HG03045 (cell line): ENCODE measurements around the gene MEG3.

ENCODE experiments used
- ATAC-seq: cut with Tn5 transposase; IDR thresholded peaks from one replicate; pipeline ENCODE4 v1.9.1; 2021; ENCODE audit warnings: mild to moderate bottlenecking, moderate library complexity; ENCODE audit not compliant: unreplicated experiment

The MEG3 gene

DNA sequence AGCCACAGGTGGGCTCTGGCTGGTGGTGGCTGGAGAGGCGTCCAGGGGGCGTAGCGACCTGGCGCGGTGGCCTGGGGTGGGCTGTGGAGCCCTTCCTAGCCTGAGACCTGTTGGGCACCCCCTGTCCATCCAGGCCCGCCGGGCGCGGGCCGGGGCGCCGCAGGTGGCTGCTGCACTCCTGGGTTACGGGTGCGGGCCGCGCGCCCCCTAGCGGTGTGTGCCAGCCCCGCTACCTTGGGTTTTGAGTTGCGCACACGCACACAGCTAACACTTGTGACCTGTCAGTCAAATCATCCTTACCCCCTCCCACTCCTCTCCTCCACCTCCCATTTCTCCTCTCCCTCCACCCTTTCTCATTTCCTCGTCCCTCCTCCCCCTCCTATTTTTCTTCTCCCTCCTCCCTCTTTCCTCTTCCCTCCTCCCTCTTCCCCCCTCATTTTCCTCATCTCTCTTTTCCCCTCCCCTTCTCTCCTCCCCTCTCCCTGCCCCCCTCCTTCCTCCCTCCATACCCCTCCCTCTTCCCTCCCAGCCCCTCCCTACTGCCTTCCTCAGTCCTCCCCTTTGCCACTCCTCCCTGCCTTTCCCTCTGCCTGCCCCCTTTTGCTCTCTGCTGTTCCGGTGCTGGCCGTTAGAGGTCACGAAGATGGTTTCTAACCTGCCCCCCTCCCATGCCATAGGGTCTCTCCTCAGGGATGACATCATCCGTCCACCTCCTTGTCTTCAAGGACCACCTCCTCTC is 2.3 kb downstream of the MEG3 start:
- no peak for ATAC-seq

DNA sequence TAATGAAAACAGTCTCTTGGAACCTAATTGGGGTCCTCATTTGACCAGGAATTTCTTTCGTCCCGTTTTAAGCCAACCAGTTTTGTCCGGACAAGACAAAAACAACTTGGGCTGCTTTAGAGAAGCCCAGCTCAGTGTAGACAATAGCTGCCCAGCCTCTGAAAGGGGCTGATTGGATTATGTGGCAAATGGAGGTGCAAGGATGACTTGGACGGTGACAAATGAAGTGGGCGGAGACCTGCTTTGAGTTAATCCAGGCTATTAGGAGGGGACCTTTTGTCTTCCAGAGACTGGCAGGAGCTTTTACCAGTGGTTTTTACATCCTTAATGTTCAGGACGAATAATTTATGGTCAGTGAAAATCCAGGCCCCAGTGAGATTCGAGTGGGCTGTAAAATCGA is 4.8 kb downstream of the MEG3 start:
- no peak for ATAC-seq

DNA sequence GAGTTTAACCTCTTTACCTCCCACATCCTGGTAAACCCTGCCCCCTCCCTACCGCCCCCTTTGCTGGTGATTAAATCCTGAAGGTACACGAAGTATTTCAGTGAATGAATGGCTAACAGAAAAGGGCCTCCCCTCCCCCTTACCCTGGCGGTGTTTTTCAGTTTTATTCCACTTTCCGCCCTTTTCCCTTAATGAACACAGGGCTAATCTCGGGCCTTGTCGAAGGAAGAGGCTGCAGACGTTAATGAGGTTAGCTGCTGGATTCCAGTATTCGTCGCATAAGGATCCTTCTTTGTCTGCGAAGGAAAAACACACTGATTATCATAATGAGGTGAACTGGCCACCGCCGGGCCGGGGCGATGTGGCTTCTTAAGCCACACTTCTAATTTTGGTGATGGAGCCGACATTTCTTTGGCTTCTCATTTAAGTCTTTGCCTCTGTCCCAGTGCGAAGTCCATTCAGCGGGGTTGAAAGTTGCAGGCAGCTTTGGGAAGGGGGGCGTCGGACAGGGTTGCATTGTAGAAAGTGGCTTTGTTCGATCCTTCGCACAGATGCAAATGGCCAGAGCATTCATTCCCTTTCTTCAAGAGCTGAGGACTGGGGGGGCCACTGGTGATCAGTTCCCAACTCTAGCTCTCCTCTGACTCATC is 6.5 kb downstream of the MEG3 start:
- no peak for ATAC-seq

DNA sequence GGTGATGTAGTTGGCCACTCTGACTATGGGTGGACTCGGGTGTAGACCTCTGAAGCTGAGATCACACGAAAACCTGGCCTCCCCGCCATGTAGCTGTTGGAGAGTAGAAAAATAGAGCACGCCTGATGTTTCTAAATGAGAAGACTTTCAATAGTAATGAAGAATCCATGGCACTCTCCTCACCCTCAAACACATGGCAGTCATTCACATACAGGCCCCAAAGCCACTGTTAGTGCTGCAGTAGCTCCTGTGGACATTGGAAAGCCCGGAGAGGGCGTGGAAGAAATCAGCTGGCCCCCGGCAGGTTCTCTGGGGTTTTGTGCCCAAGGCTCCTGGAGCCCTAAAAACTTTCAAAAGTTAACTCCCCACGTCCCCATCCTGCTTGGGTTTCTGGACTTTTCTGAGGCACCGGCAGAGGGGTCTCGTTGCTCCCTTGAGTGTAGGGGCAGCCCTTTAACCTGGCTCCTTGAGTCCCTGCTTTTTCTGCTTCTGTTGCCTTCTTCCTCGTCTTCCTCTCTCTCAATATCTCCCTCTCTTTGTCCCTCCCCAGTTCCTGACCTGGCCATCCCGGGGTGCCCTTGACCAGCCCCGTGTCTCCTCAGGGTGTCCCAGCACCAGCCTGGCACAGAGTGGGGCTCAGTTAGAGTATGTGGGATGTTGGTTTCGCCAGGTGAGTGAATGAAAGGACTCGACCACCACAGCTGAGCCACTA is 8.3 kb downstream of the MEG3 start:
- ATAC-seq = no peak

DNA sequence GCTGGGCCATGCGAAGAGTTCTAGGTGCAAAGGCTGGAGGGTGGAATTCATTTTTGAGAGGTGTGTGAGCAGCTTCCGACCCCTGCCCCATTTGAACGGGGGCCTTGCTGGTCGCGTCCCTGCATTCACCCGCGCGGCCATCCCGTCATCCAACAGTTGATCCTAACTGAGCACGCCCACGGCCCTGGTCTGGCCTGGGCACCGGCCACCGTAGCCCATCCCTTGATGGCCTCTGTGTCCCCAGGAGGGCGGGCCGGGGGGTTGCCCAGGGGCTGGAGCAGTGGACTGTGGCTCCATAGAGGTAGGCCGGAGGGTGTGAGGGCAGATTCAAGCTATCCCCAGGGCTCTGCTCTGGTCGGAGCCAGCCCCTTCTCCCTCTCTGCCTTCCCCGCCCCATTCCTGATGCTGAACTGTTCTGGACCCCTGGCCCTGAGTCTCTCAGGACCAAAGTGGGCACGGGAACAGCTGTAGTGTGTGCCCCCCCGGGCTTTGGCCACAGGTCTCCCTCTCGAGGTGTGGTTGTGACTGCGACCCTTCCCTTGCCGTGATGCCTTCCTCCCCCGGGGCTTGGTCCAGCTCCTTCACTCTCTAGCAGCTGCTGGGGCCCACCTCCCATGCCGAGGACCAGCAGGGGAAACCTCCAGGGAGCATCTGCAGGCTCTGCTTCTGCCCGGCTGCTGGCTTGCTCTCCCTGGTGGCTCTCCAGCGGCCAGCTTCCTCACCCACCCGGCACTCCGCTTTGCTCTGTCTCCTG is 9.1 kb downstream of the MEG3 start:
- ATAC-seq = no peak

DNA sequence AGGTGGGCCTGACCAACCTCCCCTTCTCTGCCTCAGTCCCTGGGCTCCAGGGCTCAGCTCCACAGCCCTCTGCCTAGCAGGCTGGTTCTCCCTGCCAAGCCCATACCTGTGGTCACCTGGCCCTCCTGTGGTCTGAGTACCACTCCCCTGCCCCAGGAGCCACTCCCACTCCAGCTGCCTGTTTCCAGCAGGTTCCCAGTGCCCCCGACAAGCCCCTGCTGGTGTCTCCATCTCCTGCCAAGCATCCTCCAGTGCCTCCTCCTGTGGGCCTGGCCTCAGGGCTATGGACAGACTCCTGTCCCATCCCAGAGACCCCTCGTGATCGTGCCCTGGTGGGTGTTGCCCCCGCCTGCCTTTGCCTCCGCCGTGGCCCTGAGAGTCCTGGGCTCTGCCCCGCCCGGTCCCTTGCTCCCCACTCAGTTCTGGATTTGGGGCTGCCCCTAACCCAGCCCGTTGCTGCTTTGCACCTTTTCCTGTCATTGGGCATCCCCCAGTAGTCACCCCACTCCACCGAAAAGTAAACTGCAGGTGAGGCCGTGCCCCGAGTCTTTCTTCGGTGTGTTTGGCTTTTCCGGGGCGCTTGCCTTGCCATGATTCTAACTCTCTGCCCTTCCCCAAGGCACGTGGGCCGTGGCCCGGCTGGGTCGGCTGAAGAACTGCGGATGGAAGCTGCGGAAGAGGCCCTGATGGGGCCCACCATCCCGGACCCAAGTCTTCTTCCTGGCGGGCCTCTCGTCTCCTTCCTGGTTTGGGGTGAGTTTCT is 9.8 kb downstream of the MEG3 start:
- ATAC-seq = no peak

DNA sequence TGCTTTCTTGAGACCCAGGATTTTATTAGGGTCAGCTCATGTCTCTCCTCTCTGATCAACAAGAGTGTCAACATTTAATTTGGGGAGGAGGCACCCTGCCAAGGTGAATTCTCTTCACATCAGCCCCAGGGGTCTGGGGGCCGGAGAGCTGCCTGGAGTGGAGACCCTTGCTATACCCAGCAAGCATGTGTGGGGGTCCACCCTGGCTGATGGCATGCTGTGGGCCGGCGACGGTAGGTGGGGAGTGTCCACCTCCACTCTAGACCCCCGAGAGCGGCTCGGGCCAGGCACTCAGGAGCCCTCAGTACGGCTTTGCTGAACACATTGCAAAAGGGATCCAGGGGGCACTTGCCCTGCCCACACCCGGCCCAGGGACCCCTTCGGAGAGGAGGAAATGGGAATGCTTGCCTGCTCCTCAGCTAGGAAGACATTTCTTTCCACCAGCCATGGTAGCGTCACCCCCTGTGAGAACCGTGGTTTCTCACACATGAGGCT is 10.4 kb downstream of the MEG3 start:
- no peak for ATAC-seq

DNA sequence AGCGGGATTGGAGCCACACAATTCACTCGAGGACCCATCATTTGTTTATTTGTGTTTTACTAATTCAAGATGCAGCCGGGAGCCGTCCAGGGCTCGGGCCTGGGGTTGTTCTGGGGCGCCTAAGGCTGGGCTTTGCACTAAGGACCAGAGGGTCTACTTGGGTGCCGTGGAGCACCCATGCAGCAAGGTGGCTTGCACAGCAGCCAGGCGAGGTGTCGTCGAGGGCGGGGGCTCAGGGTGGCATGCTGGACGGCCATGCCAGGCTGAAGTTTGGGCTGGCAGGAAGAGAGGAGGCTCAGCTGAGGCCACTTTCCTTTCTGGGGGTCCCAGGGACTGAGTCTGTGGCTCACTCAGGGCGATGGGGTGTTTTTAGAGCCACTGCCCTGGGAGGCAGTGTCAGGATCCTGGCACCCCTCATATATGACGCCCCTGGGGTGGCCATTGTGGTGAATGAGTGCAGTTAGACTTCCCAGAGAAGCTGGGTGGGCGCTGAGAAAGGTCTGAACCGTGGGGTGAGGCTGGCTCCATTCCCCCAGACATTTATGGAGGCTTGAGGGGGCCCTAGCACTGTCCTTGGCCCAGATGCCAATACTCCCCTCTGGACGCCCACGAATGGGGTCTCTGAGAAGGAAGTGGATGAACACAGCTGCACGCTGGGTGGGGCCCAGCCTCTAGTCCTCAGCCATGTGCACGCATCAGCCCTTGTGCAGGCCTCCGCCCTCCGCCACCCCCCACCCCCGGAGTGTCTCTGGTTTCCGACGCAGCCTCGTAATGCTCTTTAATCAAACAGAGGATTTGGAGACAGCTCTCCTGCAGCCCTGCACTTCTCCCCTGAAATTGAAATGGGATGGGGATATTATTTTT is 11.3 kb downstream of the MEG3 start:
- ATAC-seq = no peak

DNA sequence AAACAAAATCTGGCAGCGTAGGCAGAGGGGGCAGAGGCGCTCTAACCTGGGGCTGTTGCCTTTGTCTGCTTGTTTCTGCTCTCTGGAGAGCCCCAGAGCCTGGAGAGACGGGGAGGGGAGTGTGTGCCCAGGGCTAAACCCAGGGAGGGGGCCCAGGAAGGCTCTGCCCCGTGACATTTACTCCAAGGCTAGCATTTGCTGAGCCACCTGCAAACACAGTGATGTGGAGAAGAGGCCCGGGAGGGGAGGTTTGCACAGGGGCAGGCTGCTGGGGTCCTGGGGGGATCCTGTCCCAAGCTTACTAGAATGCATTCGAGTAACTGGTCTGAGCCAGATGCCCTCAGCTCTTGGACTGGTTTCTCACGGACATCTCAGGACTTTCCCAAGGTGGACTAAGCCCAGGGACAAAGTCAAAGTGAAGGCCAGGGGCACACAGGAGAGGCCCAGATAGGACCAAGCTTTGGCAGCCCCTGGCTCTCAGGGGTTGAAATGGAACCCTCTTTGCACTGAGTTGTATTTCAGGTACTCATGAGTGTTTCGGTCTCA is 12.0 kb downstream of the MEG3 start:
- no peak for ATAC-seq

DNA sequence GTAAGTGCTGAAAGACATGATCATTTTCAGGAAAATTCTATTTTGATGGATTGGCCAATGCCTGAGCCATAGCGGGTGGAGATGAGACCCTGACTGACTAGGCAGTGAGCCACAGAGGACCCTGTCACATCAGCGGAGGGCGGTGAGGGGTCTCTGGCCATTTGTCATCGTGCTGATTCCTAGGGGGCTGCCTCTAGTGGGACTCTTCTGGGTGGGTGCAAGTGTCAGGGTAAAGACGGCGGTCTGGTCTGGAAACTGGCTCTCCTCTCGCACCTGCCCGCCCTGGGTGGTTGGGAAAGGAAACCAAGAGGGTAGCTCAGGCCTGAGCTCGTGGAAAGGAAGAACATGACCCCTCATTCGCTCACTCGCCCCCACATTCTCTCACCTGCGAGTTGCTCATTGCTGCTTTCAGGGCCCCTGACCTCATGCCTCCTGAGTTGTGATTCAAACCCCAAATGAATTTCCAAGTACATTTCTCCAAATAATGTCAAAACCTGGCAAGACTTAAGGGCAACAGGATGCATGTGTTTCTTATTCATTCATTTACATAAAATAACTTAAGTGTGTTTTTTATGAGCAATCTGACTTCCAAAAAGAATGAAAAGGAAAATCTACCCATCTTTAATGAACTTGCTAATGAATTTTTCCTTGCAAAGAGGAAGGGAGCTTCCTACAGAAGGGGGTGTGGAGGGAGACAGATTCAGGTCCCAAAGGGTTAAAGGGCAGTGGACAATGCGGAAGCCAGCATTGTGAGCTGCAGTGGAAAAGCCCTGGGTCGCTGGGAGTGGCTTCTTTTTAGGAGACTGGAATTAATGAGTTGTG is 12.8 kb downstream of the MEG3 start:
- no peak for ATAC-seq

DNA sequence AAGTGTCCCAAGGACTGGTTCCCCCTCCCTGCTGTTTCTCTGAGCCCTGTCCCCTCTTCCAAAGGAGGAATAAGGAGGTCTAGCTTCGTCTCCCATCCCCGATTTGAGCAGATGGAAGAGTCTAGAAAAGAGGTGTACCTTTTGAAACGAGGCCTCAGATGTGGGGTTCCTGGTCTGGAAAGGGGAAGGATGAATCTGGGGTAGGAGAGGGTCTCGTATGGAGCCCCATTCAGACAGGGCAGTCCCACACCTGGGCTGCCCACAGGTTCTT is 13.3 kb downstream of the MEG3 start:
- no peak for ATAC-seq

DNA sequence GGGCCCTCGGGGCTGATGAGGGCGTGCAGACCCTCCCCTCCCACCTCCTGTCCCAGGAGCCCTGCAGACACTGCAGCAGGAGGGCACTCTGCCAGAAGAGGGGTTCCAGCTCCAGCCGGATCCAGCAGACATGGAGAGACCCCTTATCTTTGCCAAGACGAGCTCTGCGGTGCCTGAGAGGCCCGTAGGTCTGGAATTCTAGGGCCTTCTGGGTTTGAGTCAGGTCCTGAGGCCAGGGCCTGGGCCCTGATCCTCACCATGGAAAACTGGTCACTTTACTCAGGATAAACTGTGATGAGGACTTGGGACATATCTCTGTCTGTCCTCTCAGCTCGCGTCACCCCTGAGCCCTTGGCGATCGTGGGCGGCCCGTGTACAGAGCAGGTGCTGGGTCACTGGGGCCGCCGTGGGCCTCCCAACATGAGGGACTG is 13.8 kb downstream of the MEG3 start:
- no peak for ATAC-seq

DNA sequence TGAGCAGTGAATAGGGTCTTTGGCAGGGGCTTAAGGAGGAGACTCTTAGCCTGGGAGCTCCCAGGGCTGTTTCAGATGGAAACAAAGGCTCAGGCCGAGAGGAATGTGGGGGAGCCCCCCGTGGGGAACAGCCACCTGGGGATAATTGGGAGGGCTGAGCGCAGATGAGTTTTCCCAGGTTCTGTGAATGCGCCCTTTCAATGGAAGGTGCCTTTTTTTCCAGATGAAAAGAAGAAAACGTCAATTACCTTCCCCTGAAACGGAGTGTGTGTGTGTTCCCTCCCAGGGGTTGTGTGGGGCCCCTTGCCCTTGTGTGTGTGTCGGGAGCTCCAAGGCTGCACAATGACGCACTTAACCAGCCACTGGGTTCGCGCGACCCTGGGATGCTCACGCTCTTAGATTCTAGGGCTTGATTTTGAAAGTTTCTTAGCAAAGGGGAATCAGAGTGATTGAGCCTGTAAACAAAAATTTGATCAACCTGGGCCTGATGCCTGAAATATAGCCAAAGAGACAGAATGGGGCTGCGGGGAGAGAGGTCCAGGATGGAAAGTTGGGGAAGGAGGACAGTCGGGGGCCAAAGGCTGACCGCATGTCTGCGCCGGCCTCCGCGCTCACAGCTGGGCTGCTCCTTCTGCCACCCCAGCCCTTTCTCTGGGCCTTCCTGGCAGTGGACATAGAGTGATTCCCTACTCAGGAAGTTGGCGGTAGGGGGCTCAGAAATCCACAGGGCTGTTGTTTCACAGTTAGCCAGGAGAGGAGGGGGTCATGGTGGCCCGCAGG is 14.6 kb downstream of the MEG3 start:
- ATAC-seq = no peak

DNA sequence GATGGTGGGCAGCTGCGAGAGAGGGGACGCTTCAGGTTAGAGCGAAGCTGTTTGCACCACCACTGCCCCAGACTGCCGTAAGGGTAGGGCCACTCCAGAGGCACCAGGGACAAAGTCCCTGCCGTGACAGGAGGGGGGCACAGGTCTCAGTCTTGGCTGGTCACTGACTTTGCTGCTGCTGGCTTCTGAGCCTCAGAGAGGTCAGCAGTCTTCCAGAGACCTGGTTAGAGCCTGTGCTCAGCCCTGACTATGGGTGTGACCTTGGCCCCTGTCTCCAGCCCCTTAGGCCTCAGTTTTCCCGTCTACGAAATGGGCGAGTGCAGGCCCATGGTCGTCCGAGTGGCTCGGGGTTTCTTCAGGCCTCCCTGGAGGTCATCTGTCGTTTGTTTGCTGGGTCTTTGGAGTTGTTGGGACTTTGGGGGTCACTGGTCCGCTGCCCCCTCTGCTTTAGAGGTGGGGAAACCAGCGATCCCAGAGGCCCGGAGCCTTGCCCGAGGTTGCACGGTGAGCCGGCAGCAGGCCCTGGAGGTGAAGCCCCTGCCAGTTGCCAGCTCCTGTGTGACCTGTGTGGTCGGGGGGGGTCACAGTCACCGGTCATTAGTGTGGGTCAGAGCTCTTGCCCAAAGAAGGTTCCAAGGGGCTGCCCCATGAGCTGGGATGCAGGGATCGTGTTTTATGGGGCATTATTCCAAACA is 15.3 kb downstream of the MEG3 start:
- ATAC-seq = no peak

DNA sequence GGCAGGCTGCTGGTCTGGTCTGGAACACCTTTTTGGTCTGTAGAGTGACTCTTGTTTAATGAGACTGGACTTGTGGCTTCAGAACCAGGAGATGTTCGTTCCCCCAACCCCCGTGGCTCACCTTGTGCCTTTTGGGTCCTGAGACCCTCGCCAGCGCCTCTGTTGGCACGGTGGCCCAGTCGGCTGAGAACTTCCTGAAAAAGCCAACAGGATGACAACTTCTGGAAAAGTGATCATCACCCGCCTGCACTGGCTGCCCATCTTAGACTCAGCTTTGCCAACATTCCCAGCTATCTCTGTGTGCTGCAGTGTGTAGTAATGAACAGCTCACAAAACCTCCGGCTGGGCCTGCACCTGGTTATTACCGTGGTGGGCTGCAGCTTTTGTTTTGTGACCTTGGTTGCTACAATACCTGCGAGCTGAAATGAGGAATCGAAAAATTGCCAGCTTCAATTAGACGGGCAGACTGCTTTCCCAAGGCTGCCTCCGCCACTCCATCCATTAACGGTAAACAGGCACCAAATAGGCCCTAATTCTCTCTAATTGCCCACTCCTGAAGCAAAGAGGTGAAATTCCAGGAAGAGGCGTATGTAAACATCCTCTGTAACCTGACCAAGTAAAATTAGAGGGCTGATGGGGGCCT is 16.0 kb downstream of the MEG3 start:
- ATAC-seq = no peak

DNA sequence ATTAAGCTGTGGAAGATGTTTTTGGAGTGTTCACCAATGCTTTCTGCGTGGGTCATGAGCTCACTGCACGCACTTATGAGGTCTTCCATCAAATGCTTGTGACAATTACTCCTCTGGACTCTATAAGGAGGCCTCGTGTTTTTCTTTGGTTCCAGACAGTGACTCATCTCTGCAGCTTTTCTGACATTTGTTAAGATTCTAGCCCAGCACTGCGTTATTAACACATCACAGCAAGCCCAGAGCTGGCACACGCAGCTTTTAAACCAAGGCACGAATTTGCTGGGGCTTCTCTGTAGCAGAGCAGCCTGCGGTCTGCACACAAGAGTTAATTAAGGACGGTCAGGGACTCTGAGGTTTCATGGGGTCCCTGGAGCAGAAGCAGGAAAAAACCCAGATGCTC is 16.9 kb downstream of the MEG3 start:
- no peak for ATAC-seq

DNA sequence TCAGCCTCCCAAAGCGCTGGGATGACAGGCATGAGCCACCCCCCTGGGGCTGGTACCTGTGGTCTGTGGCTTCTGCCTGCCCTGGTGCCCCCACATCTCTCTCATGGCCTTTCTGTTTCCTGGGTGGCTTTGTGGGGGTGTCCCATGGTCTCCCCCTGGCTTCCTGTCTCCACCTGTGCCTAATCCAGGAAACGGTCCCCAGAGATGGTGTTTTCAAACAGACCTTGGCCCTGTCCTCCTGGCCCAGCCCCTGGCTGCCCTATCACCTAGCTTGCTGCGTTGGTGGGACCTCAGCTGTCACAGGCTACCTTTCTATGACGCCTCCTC is 18.1 kb downstream of the MEG3 start:
- no peak for ATAC-seq
